Stimulated activated CD8-positive, alpha-beta memory T cell treated with anti-CD3 and anti-CD28 coated beads, Interleukin-4, amount 100 ng/mL, for 1 hour (primary cell): ENCODE results near the gene HBS1L.
A peak's percentile ranks its signal among the peaks of the same experiment; 100 is the strongest.

Source experiments
- DNase-seq, 2 donors: peaks; one replicate each; pipeline ENCODE4 v3.0.0-alpha.2; 2020; ENCODE audit warnings: low read depth in 2 of 2, low spot score in 1 of 2

HBS1L gene

GRCh38 chr6:134954272-134955000 is 100.2 kb downstream of the HBS1L start:
- no peak for DNase-seq

- DNase-seq = no peak
These were observed 102.9 kb downstream of the HBS1L start for GRCh38 chr6:134951494-134952263.

- no peak for DNase-seq
These were observed 104.1 kb downstream of the HBS1L start for GRCh38 chr6:134950482-134950881.

- no peak for DNase-seq
These were observed 104.7 kb downstream of the HBS1L start, which contains the start of gene ALDH8A1 for GRCh38 chr6:134949927-134950326. ALDH8A1 (minus strand) TSS chr6:134950101; CDS start chr6:134950053, 48 bp downstream.

- DNase-seq = no peak
These were observed 105.9 kb downstream of the HBS1L start for GRCh38 chr6:134948691-134949090.

GRCh38 chr6:134948142-134948541 is 106.5 kb downstream of the HBS1L start:
- no peak for DNase-seq

- DNase-seq = no peak
These were observed 109.6 kb downstream of the HBS1L start for GRCh38 chr6:134945045-134945444.

- DNase-seq = no peak
These were observed 111.0 kb downstream of the HBS1L start for GRCh38 chr6:134943522-134944111.

- peak in 1 of 2 donors; percentile 8 for DNase-seq
These were observed 115.7 kb downstream of the HBS1L start for GRCh38 chr6:134938896-134939295.

GRCh38 chr6:134937426-134937825 is 117.2 kb downstream of the HBS1L start:
- no peak for DNase-seq

- DNase-seq = no peak
These were observed 117.7 kb downstream of the HBS1L start for GRCh38 chr6:134936931-134937330.

- no peak for DNase-seq
These were observed 118.1 kb downstream of the HBS1L start for GRCh38 chr6:134936476-134936875.

- no peak for DNase-seq
These were observed 119.7 kb downstream of the HBS1L start for GRCh38 chr6:134934793-134935485.

- DNase-seq = no peak
These were observed 121.8 kb downstream of the HBS1L start for GRCh38 chr6:134932535-134933470.

- no peak for DNase-seq
These were observed 122.5 kb downstream of the HBS1L start for GRCh38 chr6:134932098-134932497.

GRCh38 chr6:134930463-134930862 is 124.2 kb downstream of the HBS1L start:
- DNase-seq = no peak

GRCh38 chr6:134928151-134928900 is 126.3 kb downstream of the HBS1L start:
- no peak for DNase-seq

- no peak for DNase-seq
These were observed 128.8 kb downstream of the HBS1L start for GRCh38 chr6:134925800-134926199.

GRCh38 chr6:134921721-134922261 is 132.8 kb downstream of the HBS1L start:
- no peak for DNase-seq
